Measurements from ENCODE around the gene NPM3.

GRCh38 chr10:101766753-101767599, 16.3 kb downstream of the NPM3 start:
- no peak for TF ChIP-seq CTCF (IDR thresholded peaks at IDR 0.05; ENCODE audit: insufficient read depth, low read length)
- no peak for TF ChIP-seq POLR2AphosphoS5 (IDR thresholded peaks at IDR 0.05; ENCODE audit: low read depth)
- TF ChIP-seq REST (IDR thresholded peaks at IDR 0.05; ENCODE audit: insufficient replicate concordance, low read depth), result no peak
- TF ChIP-seq GABPA (IDR thresholded peaks at IDR 0.05; ENCODE audit: low read depth), result no peak
- no peak for TF ChIP-seq SPI1 (IDR thresholded peaks at IDR 0.05; ENCODE audit: borderline replicate concordance, low read depth)
